ENCODE data around the gene ATP6V1C2.

Gene ATP6V1C2, protein sequence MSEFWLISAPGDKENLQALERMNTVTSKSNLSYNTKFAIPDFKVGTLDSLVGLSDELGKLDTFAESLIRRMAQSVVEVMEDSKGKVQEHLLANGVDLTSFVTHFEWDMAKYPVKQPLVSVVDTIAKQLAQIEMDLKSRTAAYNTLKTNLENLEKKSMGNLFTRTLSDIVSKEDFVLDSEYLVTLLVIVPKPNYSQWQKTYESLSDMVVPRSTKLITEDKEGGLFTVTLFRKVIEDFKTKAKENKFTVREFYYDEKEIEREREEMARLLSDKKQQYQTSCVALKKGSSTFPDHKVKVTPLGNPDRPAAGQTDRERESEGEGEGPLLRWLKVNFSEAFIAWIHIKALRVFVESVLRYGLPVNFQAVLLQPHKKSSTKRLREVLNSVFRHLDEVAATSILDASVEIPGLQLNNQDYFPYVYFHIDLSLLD

DNA sequence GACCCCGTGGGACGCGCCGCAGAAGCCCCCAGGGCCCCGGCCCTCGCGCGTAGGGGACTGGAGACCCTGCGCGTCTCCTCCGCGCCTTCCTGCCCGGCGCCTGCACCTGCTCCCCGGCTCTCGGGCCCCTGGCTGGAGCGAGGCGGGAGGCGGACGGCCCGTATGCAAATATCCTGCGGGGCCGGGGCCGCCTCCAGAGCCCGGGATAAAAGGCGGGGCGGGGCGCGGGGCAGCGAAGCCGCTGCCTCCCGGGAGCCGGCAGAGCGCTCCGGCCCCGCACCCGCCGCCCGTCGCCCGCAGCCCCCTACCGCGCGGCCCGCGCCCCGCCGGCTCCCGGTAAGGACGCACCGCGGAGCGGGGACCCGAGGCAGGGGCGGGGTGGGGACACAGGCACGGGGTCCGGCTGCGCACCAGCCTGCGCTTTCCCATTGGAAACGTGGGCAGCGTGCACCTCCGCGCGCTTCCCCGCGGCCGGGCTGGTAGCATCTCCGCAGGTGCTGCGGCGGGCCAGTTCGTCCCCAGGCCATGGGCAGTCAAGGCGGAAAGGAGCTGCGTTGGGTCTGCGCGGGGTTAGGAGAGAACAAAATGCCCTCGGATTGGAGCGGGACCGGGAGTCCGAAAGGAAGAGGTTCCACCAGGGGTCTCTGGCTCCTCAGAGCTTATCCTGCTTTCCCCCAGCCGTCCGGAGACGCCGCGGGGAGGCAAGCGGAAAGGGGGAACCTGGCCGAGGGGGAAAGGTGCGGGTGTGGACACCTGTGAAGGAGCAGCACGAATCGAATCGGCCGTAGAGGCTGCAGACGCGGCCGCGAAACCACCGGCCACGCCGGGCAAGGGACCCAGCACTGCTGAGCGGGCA lies at the start of gene ATP6V1C2:
Gene ATP6V1C2 (plus strand): TSS at position 235 of the 856 bp plus-strand sequence. CDS start 1,220 bp downstream, outside the sequence.
- no peak for DNase-seq

DNA sequence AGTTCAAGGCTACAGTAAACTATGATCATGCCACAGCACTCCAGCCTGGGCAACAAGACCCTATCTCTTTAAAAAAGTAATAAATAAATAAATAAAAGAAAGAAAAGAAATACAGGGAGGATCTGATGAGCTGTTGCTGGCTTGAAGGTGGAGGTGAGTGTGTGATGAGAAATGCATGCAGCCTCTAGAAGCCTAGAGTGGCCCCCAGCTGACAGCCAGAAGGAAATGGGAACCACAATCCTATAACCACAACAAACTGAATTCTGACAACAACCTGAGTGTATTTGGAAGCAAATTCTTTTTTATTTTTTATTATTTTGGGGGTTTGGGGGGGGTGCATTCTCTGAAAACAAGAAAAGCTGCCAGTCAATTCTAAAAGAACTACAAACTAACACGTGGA lies 46.3 kb upstream of the ATP6V1C2 start:
- no peak for DNase-seq

DNA sequence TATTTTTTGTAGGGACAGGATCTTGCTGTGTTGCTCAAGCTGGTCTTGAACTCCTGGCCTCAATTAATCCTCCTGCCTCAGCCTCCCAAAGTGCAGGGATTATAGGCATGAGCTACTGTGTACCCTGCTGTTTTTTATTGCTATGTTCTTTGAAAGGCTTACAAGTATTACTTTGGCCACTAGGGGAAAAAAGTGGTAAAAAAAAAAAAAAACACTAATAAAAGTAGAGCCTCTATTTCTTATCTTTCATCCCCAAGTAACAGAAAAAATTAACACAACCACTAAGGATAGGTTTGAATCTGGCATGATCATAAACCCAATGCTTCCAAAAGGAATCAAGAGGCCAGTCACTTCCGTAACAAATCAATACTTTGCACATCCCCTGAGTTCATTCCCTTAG lies 43.2 kb upstream of the ATP6V1C2 start:
- DNase-seq, result no peak

DNA sequence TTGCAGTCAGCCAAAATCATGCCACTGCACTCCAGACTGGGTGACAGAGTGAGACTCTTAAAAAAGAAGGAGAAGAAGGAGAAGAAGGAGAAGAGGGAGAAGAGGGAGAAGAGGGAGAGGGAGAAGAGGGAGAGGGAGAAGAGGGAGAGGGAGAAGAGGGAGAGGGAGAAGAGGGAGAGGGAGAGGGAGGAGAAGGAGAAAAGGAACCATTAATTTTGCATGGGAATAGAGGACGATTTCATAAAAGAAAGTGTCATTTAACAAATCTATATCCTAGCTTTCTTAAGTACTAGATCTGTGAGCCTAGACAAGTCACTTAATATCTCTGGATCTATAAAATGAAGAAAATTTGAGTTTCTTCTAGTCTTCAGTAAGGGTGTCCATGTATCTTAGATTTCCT lies 41.2 kb upstream of the ATP6V1C2 start:
- DNase-seq, result no peak

DNA sequence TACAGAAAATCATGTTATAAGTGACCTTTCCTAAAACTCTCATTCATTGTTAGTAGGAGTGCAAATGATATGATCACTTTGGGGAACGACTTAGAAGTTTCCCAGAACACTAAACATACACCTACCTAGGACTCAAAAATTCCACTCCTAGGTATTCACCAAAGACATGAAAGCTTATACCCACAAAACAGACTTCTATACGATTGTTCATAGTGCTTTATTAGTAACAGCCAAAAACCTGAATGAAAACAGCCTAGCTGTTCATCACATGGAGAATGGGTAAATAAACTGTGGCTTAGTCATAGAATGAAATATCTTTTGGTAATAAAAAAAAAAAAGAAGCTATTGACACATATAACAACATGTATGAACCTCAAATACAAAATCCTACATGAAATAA lies 40.5 kb upstream of the ATP6V1C2 start:
- no peak for DNase-seq

DNA sequence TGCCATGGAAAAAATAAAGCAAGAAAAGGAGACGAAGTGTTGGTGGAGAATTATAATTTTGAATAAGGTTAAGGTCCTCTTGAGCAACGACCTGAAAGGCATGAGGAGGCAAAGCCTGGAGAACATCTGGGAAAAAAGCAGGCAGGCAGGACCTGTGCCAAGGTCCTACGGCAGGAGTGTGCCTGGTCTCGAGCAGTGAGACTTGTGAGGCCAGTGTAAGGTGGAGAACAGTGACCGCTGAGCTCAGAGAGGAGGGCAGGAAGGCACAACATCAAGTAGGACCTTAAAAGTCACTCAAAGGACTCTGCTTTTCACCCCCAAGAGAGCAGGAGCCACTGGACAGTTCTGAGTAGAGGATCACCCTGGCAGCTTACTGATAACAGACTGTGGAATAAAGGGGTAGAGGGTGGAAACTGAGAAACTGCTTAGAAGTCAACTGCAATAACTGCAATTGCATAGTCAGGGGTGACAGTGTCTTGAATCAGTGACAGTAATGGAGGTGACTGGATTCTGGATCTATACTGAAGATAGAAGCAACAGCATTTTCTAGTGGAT lies 35.2 kb upstream of the ATP6V1C2 start:
- no peak for DNase-seq

DNA sequence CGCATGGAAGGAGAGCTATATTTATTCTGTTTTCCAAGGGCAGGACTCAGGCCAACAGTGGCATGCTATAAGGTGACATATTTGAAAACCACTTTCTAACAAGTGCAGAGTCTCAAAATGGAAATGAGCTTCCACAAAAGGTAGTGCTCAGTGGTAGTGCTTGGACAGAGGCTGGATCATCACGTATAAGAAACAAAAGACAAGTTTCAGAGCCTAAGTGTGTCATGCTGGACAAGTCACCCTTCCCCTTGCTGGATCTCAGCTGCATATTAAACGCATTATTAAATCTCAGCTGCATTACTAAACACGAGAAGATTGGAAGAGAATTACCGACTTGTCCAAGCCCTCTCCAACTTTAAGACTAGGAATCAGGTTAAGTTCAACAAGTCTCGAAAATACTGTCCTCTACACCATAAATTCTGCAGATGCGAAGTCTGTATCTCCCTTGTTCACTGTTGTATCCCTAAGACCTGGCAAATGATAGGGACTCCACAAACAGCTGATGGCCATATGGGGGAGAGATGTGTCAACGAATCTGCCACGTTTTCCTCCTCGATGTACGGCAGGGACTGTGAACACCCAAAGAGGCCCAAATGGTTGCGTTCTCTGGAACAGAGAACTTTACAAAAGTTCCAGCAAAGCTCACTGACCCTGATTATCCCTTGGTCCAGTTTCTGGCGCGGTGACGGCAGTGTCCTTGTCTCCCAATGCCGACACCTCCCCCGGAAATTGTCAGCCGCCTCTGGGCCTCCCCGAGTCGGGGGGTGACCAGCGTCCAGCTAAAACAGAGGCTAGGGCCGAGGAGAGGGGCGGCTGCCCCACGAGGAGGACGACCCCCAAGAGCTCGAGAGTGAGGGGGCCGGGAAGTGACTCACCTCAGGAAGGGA lies 32.3 kb upstream of the ATP6V1C2 start:
- no peak for DNase-seq

DNA sequence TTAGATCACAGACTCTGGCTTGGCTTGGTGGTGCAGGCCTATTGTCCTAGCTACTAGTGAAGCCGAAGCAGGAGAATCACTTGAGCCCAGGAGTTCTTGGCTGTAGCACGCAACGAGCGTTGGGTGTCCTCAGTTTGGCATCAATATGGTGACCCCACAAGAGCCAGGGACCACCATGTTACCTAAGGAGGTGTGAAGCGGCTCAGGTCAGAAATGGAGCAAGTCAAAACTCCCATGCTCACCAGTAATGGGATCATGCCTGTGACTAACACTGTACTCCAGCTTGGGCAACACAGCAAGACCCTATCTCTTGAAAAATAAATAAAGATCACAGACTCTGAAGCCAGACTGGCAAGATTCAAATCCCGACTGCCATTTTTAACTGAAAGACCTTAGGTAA lies 29.9 kb upstream of the ATP6V1C2 start:
- DNase-seq, result no peak

DNA sequence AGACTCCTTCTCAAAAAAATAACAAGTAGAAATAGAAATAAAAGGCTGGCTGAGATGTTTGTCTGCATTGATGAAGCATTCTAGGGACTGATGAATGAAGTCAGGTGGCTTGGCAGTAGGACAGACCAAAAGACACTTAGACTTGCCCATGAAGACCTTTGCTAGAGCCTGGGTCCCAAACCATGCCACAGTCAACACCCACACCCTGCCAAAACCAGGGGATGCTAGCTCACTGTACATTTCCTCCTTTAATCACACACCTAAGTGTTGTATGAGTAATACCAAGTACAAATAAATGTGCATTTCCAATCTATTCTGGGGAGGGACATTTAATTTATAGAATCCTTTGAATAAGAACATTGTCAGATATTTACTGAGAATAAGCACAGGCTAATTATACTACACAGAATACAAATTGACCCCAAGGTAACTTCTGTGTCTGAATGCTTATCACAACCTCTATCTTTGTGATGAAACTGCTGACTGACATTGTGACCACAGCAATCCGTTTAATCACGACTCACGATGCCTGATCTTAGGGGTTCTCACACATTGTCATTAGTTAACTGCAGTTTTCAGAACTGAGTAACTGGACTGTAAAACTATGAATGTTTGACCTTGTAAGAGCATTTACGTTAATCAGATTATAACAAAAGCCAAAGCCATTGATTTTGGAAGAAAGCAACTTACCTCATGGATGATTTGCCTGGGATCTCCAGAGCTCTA lies 21.2 kb upstream of the ATP6V1C2 start:
- no peak for DNase-seq

DNA sequence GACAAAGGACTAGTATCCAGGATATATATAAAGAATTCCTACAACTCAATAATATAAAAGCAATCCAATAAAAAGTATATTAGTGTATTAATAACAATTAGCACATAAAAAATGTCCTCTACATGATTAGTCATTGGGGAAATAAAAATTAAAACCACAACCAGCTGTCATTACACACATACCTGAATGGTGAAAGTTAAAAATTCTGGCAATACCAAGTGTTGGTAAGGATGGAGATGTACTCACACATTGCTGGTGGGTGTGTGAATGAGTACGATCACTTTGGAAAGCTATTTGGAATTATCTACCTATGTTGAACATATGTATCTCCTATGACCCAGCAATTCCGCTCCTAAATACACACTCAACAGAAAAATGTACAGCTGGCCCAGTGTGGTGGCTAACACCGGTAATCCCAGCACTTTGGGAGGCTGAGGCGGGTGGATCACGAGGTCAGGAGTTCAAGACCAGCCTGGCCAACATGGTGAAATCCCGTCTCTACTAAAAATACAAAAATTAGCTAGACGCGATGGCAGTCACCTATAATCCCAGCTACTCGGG lies 17.3 kb upstream of the ATP6V1C2 start:
- DNase-seq, result no peak

DNA sequence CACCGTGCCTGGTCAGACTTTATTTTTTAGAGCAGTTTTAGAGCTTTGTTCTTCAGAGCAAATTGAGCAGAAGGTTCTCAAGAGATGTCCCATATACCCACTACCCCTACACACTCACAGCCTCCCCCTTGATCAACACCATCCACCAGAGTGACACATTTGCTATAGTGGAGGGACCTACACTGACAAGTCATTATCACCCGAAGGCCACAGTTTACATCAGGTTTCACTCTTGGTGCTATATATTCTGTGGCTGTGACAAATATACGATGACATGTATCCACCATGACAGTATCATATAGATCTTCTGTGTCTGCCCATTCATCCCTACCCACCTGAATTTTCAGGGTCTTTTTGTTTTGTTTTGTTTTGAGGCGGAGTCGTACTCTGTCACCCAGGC lies 15.4 kb upstream of the ATP6V1C2 start:
- no peak for DNase-seq

DNA sequence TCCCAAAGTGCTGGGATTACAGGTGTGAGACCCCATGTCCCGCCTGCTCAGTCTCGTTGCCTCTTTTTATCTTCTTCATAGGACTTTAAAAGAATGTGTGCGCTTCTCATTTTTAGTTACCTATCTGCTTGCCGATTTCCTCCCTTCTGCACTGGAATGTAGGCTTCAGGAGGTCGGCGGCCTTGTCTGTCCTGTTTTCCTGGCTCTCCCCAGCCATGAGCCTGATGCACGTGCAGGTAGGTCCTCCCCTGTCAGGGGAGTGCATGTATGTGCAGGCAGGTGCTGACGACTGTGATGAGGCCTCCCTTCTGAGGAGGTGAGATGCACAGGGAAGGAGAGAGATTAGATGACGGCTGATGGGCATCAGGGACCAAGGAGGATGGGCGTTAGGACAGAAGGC lies 13.6 kb upstream of the ATP6V1C2 start:
- no peak for DNase-seq

DNA sequence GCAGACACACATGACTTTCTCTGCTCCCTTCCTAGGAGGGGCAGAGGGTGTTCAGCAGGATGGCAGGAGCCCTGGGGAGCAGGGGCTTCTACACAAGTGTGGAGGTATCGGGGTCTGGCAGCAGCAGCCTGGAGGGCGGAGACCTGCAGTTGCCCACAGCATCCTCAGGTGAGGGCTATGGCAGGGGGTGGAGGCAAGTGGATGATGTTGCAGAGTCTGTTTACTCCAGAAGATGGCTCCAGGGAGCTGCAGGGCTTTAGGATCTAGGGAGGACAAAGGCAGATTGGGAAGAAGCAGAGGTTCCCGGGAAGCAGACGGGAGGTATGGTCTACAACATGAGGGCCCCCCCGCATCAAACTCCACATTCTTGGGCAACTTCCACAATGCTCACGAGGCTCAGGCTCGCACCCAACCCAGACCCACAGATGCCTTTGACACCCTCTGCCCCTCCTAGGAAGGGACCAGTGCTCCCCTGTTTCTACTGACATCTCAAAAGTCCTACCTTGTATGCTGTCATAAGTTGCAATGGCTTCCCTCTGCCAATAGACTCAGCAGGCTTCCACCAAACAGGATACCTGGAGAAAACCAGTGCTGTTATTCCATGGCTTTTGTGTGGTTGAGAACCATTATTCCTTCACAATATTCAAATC lies 12.0 kb upstream of the ATP6V1C2 start:
- DNase-seq, result no peak

DNA sequence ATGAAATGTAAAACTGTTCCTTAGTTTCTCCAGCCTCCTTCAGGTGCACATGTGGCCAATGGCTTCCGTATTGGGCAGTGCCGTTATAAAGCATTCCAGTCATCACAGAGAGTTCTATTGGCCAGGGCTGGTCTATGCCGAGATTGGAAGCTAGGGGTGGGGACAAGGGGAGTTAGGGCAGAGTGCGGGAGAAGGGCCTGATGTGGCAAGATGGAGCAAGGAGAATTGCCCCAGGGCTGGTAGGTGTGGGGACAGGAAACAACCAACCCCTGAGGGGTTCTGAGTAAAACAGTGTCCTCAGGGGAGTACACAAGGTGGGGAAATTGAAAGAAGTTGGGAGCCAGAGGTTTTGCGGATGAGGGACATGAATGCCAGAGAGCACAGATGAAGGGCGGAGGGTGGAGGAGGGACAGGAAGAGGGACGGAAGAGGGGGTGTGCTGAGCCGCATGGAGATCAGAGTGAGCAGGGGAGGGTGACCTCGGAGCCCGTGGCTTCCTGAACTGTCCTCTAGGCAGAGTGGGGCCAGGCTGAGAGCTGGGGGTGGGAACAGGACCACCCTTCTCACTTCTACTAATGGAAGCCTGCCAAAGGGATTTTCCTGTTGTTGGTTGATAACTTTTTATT lies 9.1 kb upstream of the ATP6V1C2 start:
- DNase-seq, result peak in 1 of 2 experiments; percentile 26

DNA sequence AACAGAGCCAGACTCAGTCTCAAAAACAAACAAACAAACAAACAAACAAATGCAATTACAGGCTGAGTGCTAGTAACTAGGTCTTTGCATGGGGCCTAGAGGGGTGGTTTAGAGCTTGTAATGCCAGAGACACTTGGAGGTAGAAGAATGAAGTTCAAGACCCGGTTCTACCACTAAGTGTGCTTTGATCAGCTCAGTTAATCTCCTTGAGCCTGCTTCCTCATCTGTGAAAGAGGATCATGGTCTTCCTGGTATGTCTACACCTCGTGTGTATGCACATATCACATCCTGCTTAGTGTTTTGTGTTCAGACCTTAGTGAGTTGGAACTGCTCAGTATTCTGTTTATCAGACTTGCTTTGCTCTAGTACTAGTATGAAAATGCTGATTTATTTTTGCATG lies 4.8 kb upstream of the ATP6V1C2 start:
- DNase-seq, result no peak

DNA sequence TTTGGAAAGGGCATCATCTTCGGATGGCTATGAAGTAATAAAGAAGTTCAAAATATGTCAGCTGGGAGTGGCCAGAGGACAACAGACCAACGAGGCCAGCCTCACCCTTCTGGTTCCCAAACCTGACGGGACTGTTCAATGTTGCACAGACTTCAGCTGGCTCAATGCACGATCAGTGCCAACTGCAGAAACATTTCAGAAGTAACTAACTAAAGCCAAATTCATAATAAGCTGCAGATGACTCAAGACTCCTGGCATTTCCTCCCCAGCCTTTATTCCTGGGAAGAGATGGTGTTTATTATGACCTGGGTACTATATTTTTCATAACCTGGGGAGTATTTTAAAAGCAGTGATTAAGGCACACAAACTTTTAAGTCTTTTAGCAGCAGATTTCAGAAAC lies 3.8 kb upstream of the ATP6V1C2 start:
- no peak for DNase-seq

DNA sequence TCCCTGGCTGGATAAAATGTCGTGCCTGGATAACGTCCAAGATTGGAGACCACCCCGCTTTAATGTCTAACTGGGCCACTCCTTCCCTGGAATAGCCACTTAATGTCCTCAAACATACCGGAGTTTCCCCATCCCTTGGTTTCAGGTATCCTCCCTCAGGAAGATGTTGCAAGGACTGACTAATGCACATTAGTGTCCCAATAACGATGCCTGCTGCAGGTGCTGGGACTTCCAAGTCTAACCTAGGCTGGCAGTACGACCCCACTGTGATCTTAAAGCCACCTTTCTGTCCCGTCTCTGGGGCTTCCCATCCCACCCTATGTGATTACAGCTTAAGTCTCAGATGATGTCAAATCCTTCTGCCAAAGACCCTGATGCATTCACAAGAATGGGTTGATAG lies 1.1 kb upstream of the ATP6V1C2 start:
- DNase-seq, result no peak

DNA sequence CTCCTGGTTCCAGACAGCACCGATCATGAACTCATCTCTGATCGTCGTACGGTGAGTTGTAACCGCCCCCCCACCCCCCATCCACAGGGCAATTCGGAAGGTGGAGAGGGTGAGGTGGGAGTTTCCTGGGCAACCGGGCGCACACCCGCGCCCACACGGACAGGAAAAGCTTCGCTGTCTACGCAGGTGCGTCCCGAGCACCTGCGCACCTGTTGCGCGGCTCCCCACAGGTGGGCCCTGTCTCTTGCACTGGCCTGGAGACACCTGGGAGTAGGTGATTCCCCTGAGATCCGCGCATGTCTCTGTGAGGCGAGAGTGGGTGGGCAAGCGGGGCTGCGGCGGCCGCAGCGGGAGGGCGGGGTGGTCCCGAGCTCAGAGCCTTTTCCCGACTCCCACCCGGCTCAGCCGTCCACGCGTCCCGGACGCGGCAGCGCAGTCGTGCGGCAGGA lies 459 bp upstream of the ATP6V1C2 start:
- DNase-seq, result no peak

DNA sequence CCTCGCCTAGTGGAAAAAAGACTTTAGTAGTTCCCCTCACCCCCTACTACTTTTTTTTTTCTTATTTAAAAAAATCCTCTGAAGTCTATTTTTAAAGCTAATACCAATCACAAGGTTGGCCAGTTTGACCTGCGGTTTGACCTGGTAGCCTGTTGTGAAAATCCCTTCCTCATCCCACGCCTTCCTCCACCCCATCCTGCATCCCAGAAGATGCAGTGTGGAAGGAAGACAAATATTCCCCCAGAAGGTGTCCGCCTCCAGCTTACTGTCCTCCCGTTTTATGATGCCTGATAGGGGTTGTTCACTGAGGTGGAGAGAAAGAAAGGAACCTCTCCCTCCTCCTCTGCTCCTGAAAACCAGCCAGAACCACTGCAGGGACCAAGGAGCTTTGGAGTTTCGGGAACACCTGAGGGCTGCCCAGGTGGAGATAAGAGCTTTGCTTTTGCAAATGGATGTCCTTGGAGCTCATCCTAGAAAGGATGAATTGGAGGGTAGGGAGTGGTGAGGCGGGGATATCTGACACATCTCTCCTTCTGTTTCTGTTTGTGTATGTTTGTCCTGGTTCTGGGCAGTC lies 909 bp downstream of the ATP6V1C2 start:
- DNase-seq, result no peak

DNA sequence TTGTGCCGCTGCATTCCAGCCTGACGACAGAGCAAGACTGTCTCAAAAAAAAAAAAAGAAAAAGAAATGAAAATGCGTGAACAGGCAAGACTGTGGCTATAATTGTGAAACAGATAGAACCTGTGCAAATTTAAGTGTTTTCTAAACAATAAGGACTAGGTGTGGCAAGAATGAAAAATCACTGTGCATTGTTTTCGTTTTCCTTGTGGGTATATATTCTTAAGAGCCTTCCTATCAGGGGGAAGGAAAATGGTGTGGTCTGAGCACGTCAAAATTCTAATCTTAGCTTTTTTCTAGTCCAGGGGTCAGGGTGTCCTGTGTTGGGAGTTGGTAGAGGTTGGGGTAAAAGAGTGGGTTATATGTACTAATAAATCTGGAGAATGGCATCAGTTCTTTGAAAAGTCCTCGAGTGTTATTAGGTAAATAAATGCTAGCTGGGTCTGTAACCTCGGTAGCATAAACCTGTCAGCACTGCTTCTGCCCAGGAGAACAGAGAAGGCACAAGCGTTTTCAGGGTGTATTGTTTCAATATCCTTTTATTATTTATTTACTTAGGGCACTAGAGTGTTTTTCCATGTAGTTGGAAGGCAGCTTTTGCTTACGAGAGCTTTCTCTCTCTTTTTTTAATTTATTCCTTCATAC lies 11.6 kb downstream of the ATP6V1C2 start:
- DNase-seq, result no peak

Data from activated T-cell treated with anti-CD3 and anti-CD28 coated beads, Interleukin-2, amount 50 U/mL, for 48 hours (primary cell).